ENCODE data around the gene FBXO42.
A peak's percentile ranks its signal among the peaks of the same experiment; 100 is the strongest.
"Not testable (repeated sequence)": the region's sequence is repeated elsewhere in the genome, so short reads cannot be mapped to it uniquely, and the experiment has no call there.

The FBXO42 gene

GRCh38 chr1:16372535-16373285 lies 20.4 kb upstream of the FBXO42 start:
- no peak for DNase-seq (ENCODE audit: low read depth, low spot score)

DNA sequence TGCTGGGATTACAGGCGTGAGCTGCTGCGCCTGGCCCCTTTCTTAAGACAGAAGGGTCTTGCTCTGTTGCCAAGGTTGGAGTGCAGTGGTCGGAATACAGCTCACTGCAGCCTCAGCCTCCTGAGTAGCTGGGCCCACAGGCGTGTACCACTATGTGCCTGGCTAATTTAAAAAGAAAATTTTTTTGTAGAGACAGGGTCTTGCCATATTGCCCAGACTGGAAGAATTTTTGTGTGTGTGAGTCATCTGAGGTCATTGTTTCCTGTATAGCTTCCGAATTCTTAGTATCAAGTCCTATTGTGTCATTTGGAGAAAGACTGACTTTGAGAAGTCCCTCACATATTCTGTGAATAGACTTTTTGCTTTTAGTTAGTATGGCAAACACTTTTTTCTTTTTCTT lies 19.4 kb upstream of the FBXO42 start:
- DNase-seq (ENCODE audit: low read depth, low spot score) = no peak

GRCh38 chr1:16369821-16370220 lies 17.5 kb upstream of the FBXO42 start:
- DNase-seq (ENCODE audit: low read depth, low spot score) = no peak

DNA sequence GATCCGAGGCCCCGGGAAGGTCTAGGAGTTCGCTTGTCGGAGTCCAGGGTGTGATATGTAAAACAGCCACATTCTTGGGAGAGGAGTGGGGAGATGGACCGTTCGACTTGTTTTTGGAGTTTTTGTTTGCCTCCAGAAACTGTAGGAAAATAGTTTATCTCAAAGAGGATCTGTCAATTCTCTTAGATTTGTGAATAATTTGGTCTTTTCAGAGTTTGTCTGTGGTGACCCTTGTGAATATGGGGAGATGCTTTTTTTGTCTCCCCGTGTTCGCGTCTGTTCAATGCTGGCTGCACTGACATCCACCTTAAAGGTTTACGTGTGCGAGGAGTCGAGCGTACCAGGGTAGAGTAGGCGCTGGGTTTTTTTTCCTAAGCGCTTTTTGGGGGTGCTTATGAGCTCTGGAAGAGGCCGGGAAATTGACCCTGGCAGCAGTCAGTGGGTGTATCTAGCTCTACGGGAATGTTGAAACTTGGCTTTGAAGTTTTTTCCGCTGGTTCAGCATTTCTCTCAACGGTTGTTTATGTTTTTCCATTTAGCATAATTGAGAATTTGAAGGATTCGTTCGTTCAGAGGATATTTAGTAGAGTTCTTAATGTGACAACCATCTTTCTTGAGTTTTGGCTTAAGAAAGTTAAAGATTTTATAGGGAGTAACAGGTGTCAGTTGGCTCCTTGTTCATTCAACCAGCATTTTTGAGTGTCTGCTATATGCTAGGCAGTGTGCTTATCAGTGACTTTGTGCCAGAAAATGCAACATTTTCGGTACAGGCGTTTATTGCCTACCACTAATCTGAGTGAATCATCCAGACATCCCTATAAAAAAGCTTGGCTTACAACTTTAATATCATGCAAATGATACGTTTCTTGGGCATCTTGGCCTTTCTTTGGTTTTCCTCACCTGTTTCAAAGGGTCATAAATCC lies 15.9 kb upstream of the FBXO42 start:
- DNase-seq (ENCODE audit: low read depth, low spot score) = no peak

- DNase-seq (ENCODE audit: low read depth, low spot score) = peak; percentile 85
Observed at GRCh38 chr1:16367258-16367967, 15.1 kb upstream of the FBXO42 start.

- peak; percentile 99 for DNase-seq (ENCODE audit: low read depth, low spot score)
Observed at GRCh38 chr1:16366722-16367257, 14.5 kb upstream of the FBXO42 start, which contains the start of gene SZRD1. SZRD1 (plus strand) TSS chr1:16367242; CDS start chr1:16367258, 16 bp downstream.

DNA sequence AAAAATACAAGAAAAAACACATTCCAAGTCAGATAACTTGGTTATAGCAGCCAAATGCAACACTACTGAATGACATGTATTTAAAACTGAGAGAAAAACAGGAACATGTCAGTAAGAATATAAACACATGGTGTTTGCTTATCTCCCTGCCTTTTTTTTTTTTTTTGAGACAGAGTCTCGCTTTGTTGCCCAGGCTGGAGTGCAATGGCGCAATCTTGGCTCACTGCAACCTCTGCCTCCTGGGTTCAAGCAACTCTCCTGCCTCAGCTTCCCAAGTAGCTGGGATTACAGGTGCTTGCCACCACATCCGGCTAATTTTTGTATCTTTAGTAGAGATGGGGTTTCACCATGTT lies 12.8 kb upstream of the FBXO42 start:
- DNase-seq (ENCODE audit: low read depth, low spot score) = not testable (repeated sequence)

DNA sequence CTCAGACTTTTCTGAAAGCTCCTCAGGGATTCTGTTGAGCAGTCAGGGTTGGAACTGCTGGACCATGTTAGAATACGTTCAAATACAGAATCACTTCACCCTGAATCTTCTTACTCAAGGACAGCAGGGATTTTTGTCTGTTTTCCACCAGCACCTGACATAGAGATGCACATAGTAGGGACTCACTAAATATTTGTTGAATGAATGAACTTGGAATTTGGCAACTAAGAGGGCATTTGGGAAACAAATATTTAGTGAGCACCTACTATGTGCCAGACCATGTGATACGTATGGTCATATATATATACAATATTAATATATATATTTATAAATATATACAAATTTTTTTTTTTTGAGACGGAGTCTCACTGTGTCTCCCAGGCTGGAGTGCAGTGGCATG lies 4.6 kb upstream of the FBXO42 start:
- DNase-seq (ENCODE audit: low read depth, low spot score) = no peak

- DNase-seq (ENCODE audit: low read depth, low spot score) = no peak
Observed at GRCh38 chr1:16354619-16355018, 2.3 kb upstream of the FBXO42 start.

DNA sequence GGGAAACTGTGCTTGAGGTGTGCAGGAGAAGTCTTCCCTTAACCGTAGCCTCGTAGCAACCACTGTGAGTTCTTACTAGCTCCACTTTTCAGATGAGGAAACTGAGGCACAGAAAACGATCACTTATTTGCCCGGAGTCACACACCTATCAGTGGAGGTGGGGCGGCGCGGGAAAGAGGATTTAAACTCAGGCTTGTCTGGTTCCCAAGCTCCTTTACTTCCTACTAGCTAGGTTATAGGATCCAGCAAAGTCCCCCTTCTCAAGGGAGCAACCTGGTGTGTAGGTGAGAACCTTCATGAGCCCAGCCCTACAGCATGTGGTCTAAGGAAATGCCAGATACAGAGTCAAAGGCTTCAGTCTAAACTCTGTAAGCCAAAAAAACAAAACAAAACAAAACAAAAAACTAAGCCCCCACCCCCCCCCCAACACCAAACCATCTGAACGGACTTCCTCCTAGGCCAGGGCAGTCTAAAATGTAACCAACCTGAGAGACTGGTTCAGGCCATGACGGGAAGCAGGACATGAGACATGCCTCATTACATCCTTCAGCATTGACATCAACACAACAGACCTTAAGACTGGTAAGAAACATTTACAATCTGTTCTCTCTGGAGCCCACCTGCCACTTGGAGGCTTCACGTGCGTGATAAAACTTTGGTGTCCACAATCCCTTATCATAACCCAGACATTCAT lies 709 bp upstream of the FBXO42 start:
- DNase-seq (ENCODE audit: low read depth, low spot score) = no peak

- DNase-seq (ENCODE audit: low read depth, low spot score) = no peak
Observed at GRCh38 chr1:16351456-16351993, 755 bp downstream of the FBXO42 start.

DNA sequence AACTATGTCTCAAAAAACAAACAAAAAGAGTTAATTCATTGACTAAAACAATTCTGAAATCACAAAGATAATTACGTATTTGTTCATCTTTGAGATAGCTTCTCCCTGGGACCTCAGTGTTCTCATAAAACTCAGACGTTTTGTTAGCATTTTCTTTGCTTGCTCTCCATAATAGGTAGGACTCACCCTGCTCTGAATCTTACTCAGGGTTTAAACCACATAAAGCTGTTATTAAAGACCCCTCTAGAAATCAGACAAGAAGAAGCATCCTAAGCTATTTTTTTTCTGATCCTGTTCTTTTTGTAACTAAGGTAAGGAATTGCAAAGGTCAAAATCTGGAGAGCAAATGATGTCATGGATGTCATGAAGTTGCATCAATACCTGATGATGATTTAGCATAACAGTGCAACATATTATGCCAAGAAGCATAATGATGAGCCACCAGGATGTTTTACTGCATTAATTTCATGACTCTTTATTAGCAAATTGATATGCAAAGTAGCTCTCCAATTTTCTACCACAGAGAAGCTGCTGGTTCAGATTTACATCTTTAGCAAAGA lies 2.4 kb downstream of the FBXO42 start:
- DNase-seq (ENCODE audit: low read depth, low spot score) = no peak

GRCh38 chr1:16348414-16349182 lies 3.7 kb downstream of the FBXO42 start:
- no peak for DNase-seq (ENCODE audit: low read depth, low spot score)

DNA sequence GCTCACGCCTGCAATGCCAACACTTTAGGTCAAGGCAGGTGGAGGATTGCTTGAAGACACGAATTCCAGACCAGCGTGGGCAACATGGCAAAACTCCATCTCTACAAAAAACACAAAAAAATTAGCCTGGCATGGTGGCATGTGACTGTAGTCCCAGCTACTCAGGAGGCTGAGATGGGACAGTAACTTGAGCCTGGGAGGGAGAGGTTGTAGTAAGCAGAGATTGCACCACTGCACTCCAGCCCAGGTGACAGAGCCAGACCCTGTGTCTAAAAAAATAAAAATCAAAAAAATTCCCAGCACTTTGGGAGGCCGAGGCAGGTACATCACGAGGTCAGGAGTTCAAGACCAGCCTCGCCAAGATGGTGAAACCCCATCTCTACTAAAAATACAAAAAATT lies 9.0 kb downstream of the FBXO42 start:
- DNase-seq (ENCODE audit: low read depth, low spot score) = not testable (repeated sequence)

GRCh38 chr1:16342331-16343062 lies 9.8 kb downstream of the FBXO42 start:
- DNase-seq (ENCODE audit: low read depth, low spot score) = no peak

DNA sequence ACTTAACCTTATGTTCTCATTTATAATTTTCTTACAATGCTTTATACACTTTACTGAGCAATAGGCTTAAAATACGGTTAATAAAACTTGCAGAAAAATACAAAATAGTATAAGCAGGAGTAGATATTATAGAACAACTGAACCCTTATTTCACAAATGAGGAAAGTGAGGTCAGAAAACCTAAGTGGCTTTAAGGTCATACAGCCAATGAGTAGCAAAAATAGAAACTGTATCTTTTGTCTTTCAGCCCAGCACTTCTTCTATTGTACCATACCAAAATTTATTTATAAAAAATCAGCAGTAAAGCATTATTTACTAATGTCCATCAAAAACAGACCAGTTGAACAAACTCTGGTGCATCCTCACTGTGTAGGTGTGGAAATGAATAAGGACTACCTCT lies 11.6 kb downstream of the FBXO42 start:
- DNase-seq (ENCODE audit: low read depth, low spot score) = no peak

GRCh38 chr1:16338961-16339360 lies 13.3 kb downstream of the FBXO42 start:
- no peak for DNase-seq (ENCODE audit: low read depth, low spot score)

DNA sequence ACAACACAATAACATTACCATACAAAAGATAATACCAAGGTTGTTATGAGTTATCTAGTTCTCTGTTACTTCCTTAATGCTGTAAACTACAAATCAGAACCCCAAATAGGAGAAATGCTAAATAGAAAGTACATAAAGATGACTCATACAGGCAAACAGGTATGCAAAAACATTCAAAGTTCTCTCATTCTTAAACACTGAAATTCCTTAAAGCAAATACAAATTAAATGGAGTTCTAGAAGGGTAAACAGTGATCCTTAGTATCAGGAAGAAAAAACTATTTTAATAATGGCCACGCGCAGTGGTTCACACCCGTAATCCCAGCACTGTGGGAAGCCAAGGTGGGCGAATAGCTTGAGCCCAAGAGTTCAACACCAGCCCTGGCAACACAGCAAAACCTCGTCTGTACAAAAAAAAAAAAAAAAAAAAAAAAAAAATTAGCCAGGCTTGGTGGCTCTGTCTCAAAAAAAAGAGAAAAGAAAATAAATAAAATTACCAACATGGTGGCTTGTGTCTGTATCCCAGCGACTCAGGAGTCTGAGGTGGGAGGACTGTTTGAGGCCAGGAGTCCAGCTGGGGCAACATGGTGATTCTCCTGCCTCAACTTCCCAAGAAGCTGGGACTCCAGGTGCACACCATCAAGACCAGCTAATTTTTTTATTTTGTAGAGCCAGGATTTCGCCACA lies 17.5 kb downstream of the FBXO42 start:
- no peak for DNase-seq (ENCODE audit: low read depth, low spot score)

All from ELF-1 (cell line).